ENCODE data around the gene GK2. TPM values are rescaled to one million over a fixed set of nuclear protein-coding genes. Genes with fewer than 3 reads are reported as not detected.

GK2 gene
- total RNA-seq, 1 experiment from 2014 or later: not detected

GRCh38 chr4:79421483-79421882 is 13.5 kb upstream of the GK2 start:
- Histone ChIP-seq H3K4me3 (no peak overlapping the region), H2AFZ (no peak overlapping the region), H3K79me2 (ENCODE audit: low read depth) (no peaks in the 10 kb centered on the region), H3K9me2 (ENCODE audit: insufficient read depth) (no peaks in the 10 kb centered on the region), H3K4me2 (no peak overlapping the region), H3K9me3 (ENCODE audit: insufficient read depth, low read depth) (no peaks in the 10 kb centered on the region), H4K20me1 (ENCODE audit: insufficient read depth) (no peaks in the 10 kb centered on the region), H3K27ac (no peak overlapping the region), H3K27me3 (ENCODE audit: insufficient read depth, low read depth) (no peaks in the 10 kb centered on the region), H3F3A (ENCODE audit: insufficient read depth, low read depth) (no peaks in the 10 kb centered on the region), H3K4me1 (replicated peaks; ENCODE audit: insufficient read depth) (no peaks in the 10 kb centered on the region), H3K36me3 (ENCODE audit: low read depth) (no peaks in the 10 kb centered on the region)
- ChIA-PET POLR2A (ENCODE audit: unreplicated experiment) (no interaction called here), CTCF (no interaction called here)
- DNase-seq: no peak
- no TSS peak for BruUV-seq (replicated peaks)
- TF ChIP-seq, protein P1, sequence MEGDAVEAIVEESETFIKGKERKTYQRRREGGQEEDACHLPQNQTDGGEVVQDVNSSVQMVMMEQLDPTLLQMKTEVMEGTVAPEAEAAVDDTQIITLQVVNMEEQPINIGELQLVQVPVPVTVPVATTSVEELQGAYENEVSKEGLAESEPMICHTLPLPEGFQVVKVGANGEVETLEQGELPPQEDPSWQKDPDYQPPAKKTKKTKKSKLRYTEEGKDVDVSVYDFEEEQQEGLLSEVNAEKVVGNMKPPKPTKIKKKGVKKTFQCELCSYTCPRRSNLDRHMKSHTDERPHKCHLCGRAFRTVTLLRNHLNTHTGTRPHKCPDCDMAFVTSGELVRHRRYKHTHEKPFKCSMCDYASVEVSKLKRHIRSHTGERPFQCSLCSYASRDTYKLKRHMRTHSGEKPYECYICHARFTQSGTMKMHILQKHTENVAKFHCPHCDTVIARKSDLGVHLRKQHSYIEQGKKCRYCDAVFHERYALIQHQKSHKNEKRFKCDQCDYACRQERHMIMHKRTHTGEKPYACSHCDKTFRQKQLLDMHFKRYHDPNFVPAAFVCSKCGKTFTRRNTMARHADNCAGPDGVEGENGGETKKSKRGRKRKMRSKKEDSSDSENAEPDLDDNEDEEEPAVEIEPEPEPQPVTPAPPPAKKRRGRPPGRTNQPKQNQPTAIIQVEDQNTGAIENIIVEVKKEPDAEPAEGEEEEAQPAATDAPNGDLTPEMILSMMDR (conservative IDR thresholded peaks at IDR 0.05): no peak
- no peak for TF ChIP-seq EZH2 (IDR thresholded peaks at IDR 0.05; ENCODE audit: low read depth)
- intact Hi-C loops (cut with micrococcal nuclease; ENCODE audit: unreplicated experiment): no loop called here

DNA sequence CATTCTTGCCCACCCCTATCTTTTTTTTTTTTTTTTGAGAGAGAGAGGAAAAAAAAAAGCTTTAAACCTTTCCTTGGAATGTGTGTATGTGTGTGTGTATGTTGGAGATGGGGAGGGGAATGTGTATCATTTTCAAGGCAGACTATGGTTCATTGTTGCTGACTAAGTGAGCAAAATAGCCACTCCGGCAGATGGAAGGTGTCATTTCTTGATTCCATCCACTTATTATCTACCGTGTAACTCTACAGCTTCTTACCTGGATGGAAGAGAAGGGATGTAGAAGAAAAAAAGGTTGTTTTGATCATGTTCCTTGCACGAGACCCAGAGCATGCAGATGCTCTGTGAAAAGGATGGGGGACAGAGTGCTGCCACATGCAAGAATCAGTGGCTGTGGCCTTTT is 5.9 kb upstream of the GK2 start:
- no peak overlapping the region for H3K4me2 ChIP-seq
- TF ChIP-seq, protein P1 (conservative IDR thresholded peaks at IDR 0.05): no peak
- TF ChIP-seq EZH2 (IDR thresholded peaks at IDR 0.05; ENCODE audit: low read depth): no peak
- H3K9me2 ChIP-seq (ENCODE audit: insufficient read depth): no peaks in the 10 kb centered on the region
- H3K4me3 ChIP-seq: no peak overlapping the region
- H3K4me1 ChIP-seq (replicated peaks; ENCODE audit: insufficient read depth): no peaks in the 10 kb centered on the region
- H4K20me1 ChIP-seq (ENCODE audit: insufficient read depth): no peaks in the 10 kb centered on the region
- intact Hi-C loops (cut with micrococcal nuclease; ENCODE audit: unreplicated experiment): no loop called here
- no peaks in the 10 kb centered on the region for H3K9me3 ChIP-seq (ENCODE audit: insufficient read depth, low read depth)
- ChIA-PET CTCF (no interaction called here), POLR2A (ENCODE audit: unreplicated experiment) (no interaction called here)
- no peaks in the 10 kb centered on the region for H3K36me3 ChIP-seq (ENCODE audit: low read depth)
- BruUV-seq (replicated peaks): no TSS peak
- no peaks in the 10 kb centered on the region for H3K79me2 ChIP-seq (ENCODE audit: low read depth)
- no peak overlapping the region for H3K27ac ChIP-seq
- no peak overlapping the region for H2AFZ ChIP-seq
- no peak for DNase-seq
- no peaks in the 10 kb centered on the region for H3F3A ChIP-seq (ENCODE audit: insufficient read depth, low read depth)
- no peaks in the 10 kb centered on the region for H3K27me3 ChIP-seq (ENCODE audit: insufficient read depth, low read depth)

DNA sequence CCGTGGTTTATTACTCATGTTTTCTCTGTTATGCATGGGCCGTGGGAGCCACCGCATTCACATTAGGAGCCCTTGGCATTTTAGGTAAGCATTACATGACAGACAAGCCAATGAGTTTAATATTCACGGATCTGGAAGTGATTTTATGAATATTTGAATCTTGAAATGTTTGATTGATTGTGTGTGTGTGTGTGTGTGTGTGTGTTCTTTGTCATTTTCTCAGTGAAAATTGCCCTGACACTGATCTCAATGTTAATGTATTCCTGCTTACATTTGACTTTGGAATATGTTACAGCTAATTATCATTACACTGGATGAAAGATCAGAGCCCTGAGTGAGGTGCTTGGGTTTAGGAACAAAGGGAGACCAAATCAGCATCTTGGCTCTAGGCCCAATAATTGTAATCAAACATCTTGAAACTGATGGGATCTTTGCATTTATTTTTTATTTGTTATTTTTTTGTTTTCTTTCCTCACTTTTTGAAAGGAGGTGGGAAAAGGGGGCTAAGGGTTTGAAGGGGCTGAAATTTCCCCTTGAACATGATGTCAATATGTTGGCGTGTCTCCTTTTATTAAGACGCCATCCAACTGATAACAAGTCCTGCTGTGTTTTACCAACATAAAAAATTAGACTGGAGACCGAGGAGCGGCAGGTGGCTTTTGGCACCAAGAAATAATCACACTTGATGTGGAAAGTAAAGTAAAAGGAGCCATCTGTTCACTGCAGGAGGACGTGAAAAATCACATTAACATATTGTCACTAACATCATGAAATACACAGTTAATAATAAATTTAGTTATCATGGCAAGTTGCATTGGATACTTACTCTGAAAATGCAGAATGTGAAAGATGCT is 5.2 kb upstream of the GK2 start:
- H3K4me1 ChIP-seq (replicated peaks; ENCODE audit: insufficient read depth): no peaks in the 10 kb centered on the region

More for the DNA sequence above, 5.2 kb upstream of the GK2 start:
- Histone ChIP-seq H2AFZ (no peak overlapping the region), H3F3A (ENCODE audit: insufficient read depth, low read depth) (no peaks in the 10 kb centered on the region), H3K36me3 (ENCODE audit: low read depth) (no peaks in the 10 kb centered on the region), H3K9me3 (ENCODE audit: insufficient read depth, low read depth) (no peaks in the 10 kb centered on the region), H3K27me3 (ENCODE audit: insufficient read depth, low read depth) (no peaks in the 10 kb centered on the region), H3K4me2 (no peak overlapping the region), H3K4me3 (no peak overlapping the region), H4K20me1 (ENCODE audit: insufficient read depth) (no peaks in the 10 kb centered on the region), H3K9me2 (ENCODE audit: insufficient read depth) (no peaks in the 10 kb centered on the region), H3K79me2 (ENCODE audit: low read depth) (no peaks in the 10 kb centered on the region), H3K27ac (no peak overlapping the region)
- no TSS peak for BruUV-seq (replicated peaks)
- ChIA-PET POLR2A (ENCODE audit: unreplicated experiment) (no interaction called here), CTCF (no interaction called here)
- no peak for DNase-seq
- intact Hi-C loops (cut with micrococcal nuclease; ENCODE audit: unreplicated experiment): no loop called here
- TF ChIP-seq EZH2 (IDR thresholded peaks at IDR 0.05; ENCODE audit: low read depth): no peak

Measured in PC-9 (cell line).